ENCODE results near the gene PCGF2.

Gene PCGF2

DNA sequence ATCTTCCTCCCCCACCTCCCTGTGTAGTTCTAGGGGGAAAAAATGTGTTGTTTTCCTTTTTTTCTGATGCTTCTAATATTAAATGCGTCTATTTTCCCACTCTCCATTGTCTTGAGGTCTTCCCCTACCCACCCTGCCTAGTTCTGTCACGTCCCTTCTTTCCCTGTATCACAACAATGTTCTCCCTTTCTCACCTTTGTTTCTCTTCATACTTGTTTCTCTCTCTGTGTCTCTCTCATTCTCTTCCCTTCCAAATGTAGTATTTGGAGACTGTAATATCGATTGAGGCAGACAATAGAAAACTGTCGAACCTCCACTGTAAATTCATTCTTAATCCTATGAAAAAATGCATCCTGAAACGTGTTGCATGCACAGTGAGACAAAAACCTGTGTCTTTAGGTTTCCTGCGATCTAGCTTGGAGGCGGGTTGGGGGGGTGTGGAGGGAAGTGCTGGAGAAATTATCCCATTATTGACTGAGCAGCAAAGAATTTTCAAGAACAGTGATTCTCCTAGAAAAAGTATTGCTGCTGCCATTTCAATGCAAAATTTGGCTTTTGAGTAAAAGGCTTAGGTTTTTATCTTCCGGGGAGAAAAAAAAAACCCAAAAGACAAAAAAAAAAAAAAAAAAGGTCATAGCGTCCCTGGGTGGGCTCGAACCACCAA, 3.1 kb upstream of the PCGF2 start:
- no peak for DNase-seq (ENCODE audit: low spot score)

DNA sequence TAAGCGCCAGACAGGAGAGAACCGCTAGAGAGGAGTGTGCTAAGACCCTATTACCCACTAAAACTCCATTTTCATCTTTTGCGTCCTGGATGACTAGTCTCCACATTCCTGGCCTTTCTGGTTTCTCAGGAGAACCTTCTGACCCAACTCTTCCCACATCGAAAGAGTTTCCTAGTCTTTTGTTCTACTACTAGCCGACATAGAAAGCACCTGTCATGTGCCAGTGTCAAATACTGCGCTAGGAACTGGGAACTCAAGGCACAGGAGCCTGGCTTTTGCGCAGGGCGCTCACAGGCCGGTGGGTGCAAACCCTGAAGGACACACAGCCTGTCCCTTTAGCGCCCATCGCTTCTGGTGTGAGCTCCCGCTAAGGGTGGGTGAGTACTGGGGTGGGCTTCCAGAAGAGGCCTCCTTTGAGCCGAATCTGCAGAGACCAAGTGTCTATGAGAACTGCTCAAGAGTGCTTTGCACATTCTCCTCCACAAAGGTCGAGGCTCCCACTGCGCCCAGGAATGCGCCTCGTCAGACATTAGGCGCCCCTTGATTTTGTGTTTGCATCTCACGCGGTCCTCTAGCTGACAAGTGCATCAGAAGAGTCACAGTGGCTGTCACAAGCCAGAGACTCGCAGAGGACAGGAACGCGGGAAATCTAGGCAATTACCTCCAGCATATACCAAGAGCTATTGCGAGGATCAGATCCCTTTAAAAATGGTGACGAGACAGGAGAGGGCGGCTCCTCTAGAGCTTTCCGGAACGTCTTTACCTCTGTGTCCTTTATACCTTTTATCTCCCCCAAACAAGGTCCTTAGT, 2.4 kb upstream of the PCGF2 start:
- no peak for DNase-seq (ENCODE audit: low spot score)

DNA sequence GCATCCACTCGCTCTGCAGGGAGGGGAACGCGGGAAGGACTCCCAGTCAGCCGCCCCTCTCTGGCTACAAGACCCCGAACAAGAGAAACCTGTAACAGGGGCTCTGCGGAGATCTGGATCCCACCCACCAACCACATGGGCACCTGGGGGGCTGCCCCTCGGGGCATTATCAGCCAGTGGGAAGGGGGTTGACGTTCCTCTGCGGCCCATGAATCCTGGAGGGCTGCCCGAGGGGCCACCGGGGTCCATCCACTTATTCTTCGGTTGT, 1.8 kb upstream of the PCGF2 start:
- DNase-seq (ENCODE audit: low spot score) = no peak

- no peak for DNase-seq (ENCODE audit: low spot score)
Measured at GRCh38 chr17:38749223-38750043, 1.3 kb upstream of the PCGF2 start.

DNA sequence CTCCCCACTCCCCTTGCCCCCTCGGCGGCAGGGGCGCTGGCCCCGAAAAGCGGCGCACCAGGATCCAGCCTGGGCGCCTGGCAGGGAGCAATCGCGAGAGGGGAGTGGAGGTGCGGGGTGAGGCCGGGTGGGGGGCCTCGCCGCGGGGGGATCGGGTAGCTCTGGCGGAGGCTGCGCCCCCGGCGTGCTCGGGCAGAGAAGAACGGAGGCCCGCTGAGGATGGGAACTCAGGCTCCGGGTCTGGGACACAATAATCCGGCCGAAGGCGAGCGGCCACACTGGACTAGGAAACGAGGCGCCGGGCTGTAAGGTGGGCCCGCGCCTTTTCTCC, 721 bp upstream of the PCGF2 start:
- DNase-seq (ENCODE audit: low spot score) = no peak

- DNase-seq (ENCODE audit: low spot score) = no peak
Measured at GRCh38 chr17:38747463-38748148, 530 bp downstream of the PCGF2 start.

DNA sequence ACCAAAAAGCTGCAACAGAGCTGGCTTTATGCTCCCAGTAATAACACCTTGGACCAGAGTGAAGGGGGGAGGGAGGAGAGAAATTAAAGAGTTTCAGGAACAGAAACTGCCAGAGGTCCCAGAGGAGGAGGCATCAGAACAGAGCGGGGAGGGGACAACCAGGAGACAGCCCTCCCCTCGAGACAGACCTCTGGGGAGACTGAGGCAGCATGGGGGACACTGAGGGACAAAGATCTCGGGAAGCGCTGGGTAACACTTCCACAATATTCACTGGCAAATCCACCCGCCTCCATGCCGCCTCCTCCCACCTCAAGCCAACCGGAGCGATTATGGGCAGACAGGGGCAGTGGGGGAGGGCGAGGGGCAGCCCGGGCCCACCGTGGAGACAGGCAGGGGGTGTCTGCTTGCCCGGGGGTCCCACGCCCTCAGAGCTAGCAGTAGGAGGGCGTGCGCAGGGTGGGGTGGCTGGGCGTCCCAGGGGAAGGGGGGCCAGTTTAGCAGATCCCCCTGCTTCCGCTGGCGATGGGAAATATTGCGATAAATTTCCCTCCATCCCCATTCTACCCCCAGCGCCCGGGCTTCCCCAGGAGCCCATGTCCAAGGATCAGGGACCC, 1.2 kb downstream of the PCGF2 start:
- DNase-seq (ENCODE audit: low spot score) = no peak

- DNase-seq (ENCODE audit: low spot score) = no peak
Measured at GRCh38 chr17:38746004-38746848, 1.9 kb downstream of the PCGF2 start.

DNA sequence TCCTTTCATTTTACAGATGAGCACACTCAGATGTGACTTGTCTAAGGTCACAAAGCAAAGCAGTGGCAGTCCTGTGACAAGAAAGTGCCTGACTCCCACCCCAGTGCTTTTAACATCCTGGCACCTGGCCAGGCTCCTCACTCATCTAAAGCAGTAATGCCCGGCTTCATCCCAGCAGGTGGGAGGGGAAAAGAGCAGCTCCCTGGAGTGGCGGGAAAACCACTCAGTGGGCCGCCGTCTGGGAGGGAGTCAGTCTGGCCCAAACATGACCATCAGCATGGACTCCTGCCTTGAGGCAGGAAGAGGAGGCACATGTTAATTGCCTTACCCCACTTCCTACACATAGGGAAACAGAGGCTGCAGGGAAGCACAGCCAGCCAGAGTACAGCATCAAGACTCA, 2.6 kb downstream of the PCGF2 start:
- DNase-seq (ENCODE audit: low spot score) = no peak

- DNase-seq (ENCODE audit: low spot score) = no peak
Measured at GRCh38 chr17:38743556-38744171, 4.5 kb downstream of the PCGF2 start.

- DNase-seq (ENCODE audit: low spot score) = no peak
Measured at GRCh38 chr17:38742411-38743308, 5.5 kb downstream of the PCGF2 start.

- DNase-seq (ENCODE audit: low spot score) = no peak
Measured at GRCh38 chr17:38741921-38742410, 6.2 kb downstream of the PCGF2 start.

GRCh38 chr17:38741461-38741860, 6.7 kb downstream of the PCGF2 start:
- no peak for DNase-seq (ENCODE audit: low spot score)

GRCh38 chr17:38740806-38741205, 7.3 kb downstream of the PCGF2 start:
- DNase-seq (ENCODE audit: low spot score) = no peak

DNA sequence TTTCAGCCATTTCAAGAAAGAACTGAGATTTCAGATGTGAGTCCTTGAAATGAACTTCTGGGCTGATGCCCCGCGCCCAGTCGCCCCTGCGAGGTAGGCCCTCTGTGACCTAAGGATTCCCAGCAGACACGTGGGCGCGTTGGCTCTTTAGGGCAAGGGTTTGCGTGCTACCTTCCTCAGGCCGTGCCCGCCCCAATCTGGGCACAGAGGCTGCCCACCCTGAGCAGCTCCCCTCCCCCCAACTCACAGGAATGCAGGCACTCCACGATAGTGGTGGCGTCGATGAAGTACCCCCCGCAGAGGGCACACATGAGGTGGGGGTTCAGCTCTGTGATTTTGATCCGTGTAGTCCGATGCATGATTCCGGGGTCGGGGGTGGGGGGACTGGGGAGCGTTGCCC, 8.1 kb downstream of the PCGF2 start:
- no peak for DNase-seq (ENCODE audit: low spot score)

- DNase-seq (ENCODE audit: low spot score) = no peak
Measured at GRCh38 chr17:38739305-38739704, 8.8 kb downstream of the PCGF2 start.

- DNase-seq (ENCODE audit: low spot score) = no peak
Measured at GRCh38 chr17:38738686-38739085, 9.4 kb downstream of the PCGF2 start.

- DNase-seq (ENCODE audit: low spot score) = no peak
Measured at GRCh38 chr17:38738007-38738662, 10.0 kb downstream of the PCGF2 start.

Data from activated CD4-positive, alpha-beta T cell treated with anti-CD3 and anti-CD28 coated beads, Interleukin-2, Interleukin-4, amounts not matched to agents 100 ng/mL and 50 ng/mL, durations not matched to agents 16 hours and 8 hours (primary cell).